ENCODE results near the gene MLH3. TPM values are rescaled to one million over a fixed set of nuclear protein-coding genes. Genes with fewer than 3 reads are reported as not detected.

MLH3 gene
- total and polyA plus RNA-seq, 4 donors, result 5.8 to 29.7 (median 9.9) TPM

DNA sequence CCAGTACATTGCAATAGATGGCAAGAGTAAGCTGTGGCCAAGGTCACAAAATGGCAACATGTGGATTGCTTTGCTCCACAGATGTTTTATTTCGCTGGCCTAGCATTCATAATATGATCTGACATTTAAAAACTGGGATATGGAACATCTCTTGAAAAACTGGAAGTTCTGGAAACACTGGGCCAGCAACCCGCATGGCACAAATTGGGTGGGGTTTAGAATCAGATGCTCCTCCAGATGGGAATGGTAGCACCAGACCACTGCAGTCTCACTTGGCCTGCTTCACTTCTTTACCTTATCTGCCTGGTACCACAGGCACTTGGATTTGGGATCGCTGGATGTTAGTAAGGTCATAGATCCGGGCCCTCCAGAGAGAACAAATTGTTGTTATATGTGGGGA is 28.3 kb upstream of the MLH3 start:
- 72% methylated on average over 4 of the region's 4 CpGs for WGBS
- Histone ChIP-seq H3K36me3 (ENCODE audit: control insufficient read depth in 4 of 4, insufficient read depth in 3 of 4, low read depth in 1 of 4, low read length in 3 of 4) (peaks cover 1 to 29% (median 22%) of the 10 kb centered on the region in 4 donors), H3K4me3 (ENCODE audit: low read depth in 1 of 3, low read length in 3 of 3) (no peak overlapping the region), H3K9ac (ENCODE audit: low read depth in 1 of 2, low read length in 2 of 2) (no peak overlapping the region), H3K4me1 (ENCODE audit: control insufficient read depth in 4 of 4, insufficient read depth in 4 of 4, low read length in 3 of 4) (no peaks in the 10 kb centered on the region), H3K27ac (ENCODE audit: low read depth in 1 of 2, low read length in 2 of 2) (no peak overlapping the region), H3K9me3 (ENCODE audit: control insufficient read depth in 4 of 4, low read length in 3 of 4) (no peaks in the 10 kb centered on the region), H3K27me3 (ENCODE audit: control insufficient read depth in 4 of 4, insufficient read depth in 4 of 4, low read length in 3 of 4) (no peaks in the 10 kb centered on the region)
- DNase-seq (ENCODE audit: low spot score), result no peak
- TF ChIP-seq, protein P1, sequence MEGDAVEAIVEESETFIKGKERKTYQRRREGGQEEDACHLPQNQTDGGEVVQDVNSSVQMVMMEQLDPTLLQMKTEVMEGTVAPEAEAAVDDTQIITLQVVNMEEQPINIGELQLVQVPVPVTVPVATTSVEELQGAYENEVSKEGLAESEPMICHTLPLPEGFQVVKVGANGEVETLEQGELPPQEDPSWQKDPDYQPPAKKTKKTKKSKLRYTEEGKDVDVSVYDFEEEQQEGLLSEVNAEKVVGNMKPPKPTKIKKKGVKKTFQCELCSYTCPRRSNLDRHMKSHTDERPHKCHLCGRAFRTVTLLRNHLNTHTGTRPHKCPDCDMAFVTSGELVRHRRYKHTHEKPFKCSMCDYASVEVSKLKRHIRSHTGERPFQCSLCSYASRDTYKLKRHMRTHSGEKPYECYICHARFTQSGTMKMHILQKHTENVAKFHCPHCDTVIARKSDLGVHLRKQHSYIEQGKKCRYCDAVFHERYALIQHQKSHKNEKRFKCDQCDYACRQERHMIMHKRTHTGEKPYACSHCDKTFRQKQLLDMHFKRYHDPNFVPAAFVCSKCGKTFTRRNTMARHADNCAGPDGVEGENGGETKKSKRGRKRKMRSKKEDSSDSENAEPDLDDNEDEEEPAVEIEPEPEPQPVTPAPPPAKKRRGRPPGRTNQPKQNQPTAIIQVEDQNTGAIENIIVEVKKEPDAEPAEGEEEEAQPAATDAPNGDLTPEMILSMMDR (IDR thresholded peaks at IDR 0.05; ENCODE audit: low read depth, low read length, missing input control), result no peak
- no peak for TF ChIP-seq SP1 (IDR thresholded peaks at IDR 0.05)

DNA sequence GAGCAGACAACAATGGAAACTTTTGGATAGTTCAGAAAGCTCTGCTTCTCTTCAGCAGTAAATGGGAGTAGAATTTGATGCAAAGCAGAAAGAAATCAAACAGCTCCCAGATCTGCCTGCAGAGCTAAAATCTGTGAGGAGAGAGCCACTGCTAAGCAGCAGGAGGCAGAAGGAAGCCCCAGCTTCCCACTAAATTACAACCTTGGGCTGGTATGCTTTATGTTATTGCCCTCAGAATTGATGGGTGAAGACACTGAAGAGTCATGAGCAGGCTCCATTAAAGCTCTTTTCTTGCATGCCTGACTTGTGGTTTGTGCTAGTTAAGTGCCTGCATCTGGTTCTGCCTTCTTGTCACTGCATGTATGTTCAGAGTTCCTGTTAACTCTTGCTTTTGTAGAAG is 26.5 kb upstream of the MLH3 start:
- no peak for DNase-seq (ENCODE audit: low spot score)
- H3K9ac ChIP-seq (ENCODE audit: low read depth in 1 of 2, low read length in 2 of 2), result no peak overlapping the region
- no peak for TF ChIP-seq JUND (IDR thresholded peaks at IDR 0.05)
- TF ChIP-seq MAX (IDR thresholded peaks at IDR 0.05), result no peak
- no peak for TF ChIP-seq HNF4A (conservative IDR thresholded peaks at IDR 0.05)
- TF ChIP-seq, protein P2, sequence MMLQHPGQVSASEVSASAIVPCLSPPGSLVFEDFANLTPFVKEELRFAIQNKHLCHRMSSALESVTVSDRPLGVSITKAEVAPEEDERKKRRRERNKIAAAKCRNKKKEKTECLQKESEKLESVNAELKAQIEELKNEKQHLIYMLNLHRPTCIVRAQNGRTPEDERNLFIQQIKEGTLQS (IDR thresholded peaks at IDR 0.05), result no peak
- TF ChIP-seq RAD21 (IDR thresholded peaks at IDR 0.05), result no peak
- TF ChIP-seq RXRA (IDR thresholded peaks at IDR 0.05), result no peak
- TF ChIP-seq, protein P1 (IDR thresholded peaks at IDR 0.05; ENCODE audit: low read depth, low read length, missing input control), result no peak
- TF ChIP-seq, protein P3, sequence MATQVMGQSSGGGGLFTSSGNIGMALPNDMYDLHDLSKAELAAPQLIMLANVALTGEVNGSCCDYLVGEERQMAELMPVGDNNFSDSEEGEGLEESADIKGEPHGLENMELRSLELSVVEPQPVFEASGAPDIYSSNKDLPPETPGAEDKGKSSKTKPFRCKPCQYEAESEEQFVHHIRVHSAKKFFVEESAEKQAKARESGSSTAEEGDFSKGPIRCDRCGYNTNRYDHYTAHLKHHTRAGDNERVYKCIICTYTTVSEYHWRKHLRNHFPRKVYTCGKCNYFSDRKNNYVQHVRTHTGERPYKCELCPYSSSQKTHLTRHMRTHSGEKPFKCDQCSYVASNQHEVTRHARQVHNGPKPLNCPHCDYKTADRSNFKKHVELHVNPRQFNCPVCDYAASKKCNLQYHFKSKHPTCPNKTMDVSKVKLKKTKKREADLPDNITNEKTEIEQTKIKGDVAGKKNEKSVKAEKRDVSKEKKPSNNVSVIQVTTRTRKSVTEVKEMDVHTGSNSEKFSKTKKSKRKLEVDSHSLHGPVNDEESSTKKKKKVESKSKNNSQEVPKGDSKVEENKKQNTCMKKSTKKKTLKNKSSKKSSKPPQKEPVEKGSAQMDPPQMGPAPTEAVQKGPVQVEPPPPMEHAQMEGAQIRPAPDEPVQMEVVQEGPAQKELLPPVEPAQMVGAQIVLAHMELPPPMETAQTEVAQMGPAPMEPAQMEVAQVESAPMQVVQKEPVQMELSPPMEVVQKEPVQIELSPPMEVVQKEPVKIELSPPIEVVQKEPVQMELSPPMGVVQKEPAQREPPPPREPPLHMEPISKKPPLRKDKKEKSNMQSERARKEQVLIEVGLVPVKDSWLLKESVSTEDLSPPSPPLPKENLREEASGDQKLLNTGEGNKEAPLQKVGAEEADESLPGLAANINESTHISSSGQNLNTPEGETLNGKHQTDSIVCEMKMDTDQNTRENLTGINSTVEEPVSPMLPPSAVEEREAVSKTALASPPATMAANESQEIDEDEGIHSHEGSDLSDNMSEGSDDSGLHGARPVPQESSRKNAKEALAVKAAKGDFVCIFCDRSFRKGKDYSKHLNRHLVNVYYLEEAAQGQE (IDR thresholded peaks at IDR 0.05), result no peak
- no peak overlapping the region for H3K27ac ChIP-seq (ENCODE audit: low read depth in 1 of 2, low read length in 2 of 2)
- H3K36me3 ChIP-seq (ENCODE audit: control insufficient read depth in 4 of 4, insufficient read depth in 3 of 4, low read depth in 1 of 4, low read length in 3 of 4), result peaks cover 0 to 12% (median 6%) of the 10 kb centered on the region in 4 donors
- no peaks in the 10 kb centered on the region for H3K4me1 ChIP-seq (ENCODE audit: control insufficient read depth in 4 of 4, insufficient read depth in 4 of 4, low read length in 3 of 4)
- H3K27me3 ChIP-seq (ENCODE audit: control insufficient read depth in 4 of 4, insufficient read depth in 4 of 4, low read length in 3 of 4), result no peaks in the 10 kb centered on the region
- no peaks in the 10 kb centered on the region for H3K9me3 ChIP-seq (ENCODE audit: control insufficient read depth in 4 of 4, low read length in 3 of 4)
- no peak overlapping the region for H3K4me3 ChIP-seq (ENCODE audit: low read depth in 1 of 3, low read length in 3 of 3)

All from liver (tissue), 9 donors.